Activated CD4-positive, alpha-beta memory T cell treated with anti-CD3 and anti-CD28 coated beads for 36 hours (primary cell): Measurements from ENCODE around the gene ALPG. TPM values are rescaled to one million over a fixed set of nuclear protein-coding genes. Genes with fewer than 3 reads are reported as not detected.
"Not testable (repeated sequence)": the region's sequence is repeated elsewhere in the genome, so short reads cannot be mapped to it uniquely, and the experiment has no call there.

ENCODE experiments used
- CTCF ChIA-PET: fragments of 350-600 bp; sonication (Branson Sonifier 250); formaldehyde crosslinking; loops from one replicate; lab custom pipeline; 2021; ENCODE audit warnings: antibody characterized with exemption, inconsistent platforms; lab: Charles Lee
- POLR2A ChIA-PET: fragments of 350-600 bp; sonication (Branson Sonifier 250); formaldehyde crosslinking; loops from one replicate; lab custom pipeline; 2021; ENCODE audit warnings: antibody characterized with exemption; lab: Charles Lee
- DNase-seq: peaks from one replicate; pipeline ENCODE4 v3.0.0-alpha.2; 2020
- H3K27ac Mint-ChIP-seq: one replicate; pipeline ENCODE4 v1.8.0; 2021; ENCODE audit warnings: mixed read lengths
- H3K27me3 Mint-ChIP-seq: one replicate; pipeline ENCODE4 v1.8.0; 2021; ENCODE audit warnings: mixed read lengths
- H3K36me3 Mint-ChIP-seq: one replicate; pipeline ENCODE4 v1.8.0; 2021; ENCODE audit warnings: mixed read lengths
- H3K4me1 Mint-ChIP-seq: one replicate; pipeline ENCODE4 v1.8.0; 2021; ENCODE audit warnings: low read depth, mixed read lengths
- H3K4me3 Mint-ChIP-seq: one replicate; pipeline ENCODE4 v1.8.0; 2021; ENCODE audit warnings: mild to moderate bottlenecking, mixed read lengths
- H3K9me3 Mint-ChIP-seq: one replicate; pipeline ENCODE4 v1.8.0; 2021; ENCODE audit warnings: mixed read lengths
- intact Hi-C: fragments of 100-400 bp; cut with micrococcal nuclease; formaldehyde crosslinking; loops from one replicate; pipeline ENCODE4 v1.15.1; 2023
- total RNA-seq, 2 experiments: library from RNA; stranded (reverse); gene quantifications; one replicate each; pipeline ENCODE4 v1.2.3, GENCODE V29; 2021

Gene ALPG
- total RNA-seq, 2 experiments from 2014 or later: not detected

DNA sequence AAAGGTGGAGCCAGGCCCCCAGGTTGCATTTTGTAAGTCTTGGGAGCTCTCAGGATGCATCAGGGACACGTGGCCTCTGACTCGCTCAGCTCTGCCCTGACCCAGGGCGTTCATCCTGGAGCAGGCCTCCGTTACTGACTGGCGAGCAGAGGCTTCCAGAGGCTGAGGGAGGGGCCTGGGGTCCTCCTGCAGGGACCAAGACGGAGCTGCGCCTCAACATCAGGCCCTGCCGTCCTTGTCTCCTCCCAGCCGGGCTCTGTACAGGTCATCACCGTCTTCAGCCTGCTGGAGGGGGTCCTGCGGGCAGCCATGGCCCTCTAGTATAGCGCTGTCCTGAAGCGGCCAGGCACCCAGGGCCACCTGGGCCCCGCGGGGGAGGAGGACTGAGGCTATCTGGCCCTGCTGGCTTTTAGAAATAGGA lies 38.3 kb upstream of the ALPG start:
- intact Hi-C loops: no loop called here
- ChIA-PET POLR2A (no interaction called here), CTCF (no interaction called here)
- Mint-ChIP-seq H3K27me3 (no peaks in the 10 kb centered on the region), H3K36me3 (no peaks in the 10 kb centered on the region), H3K27ac (no peak overlapping the region), H3K9me3 (no peaks in the 10 kb centered on the region), H3K4me1 (peaks cover 8% of the 10 kb centered on the region), H3K4me3 (no peak overlapping the region)
- DNase-seq: no peak

DNA sequence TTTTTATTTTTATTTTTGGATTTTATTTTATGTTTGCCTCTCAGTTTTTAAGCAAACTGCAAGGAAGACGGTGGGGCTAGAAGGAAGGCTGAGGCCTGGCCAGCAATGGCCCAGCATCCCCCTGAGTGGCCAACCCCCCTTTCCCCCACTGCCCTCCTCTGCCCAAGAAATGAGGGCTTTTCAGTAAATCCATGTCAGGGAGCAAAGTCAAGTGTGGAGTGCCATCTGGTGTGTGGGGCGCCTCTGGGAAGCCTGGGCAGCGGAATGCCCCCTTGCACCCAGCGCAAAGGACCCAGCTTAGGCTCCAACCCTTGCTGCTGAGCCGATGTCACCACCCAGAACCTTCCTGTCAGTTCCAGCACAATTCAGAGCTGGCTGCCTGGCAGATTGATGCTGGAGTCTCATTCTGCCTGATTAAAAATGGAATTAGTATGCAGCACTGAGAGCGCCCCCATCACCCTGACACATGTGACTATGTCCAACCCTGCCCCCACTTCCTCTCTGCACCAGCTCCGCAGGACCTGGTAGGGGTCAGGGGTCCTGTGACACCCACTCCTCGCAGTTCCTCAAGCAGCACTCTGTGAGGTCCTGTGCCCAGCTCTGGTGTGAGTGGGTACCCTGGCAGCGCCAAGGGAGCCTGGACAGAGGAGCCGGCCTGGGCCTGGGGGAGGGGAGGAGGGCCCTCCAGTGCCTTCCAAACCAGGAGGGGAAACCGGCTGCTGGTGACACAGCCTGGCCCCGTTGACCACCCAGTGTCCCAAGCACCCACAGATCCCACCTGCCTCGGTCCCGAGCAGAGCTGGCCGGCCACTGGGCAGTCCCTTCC lies 37.3 kb upstream of the ALPG start:
- intact Hi-C loops: no loop called here
- POLR2A ChIA-PET: no interaction called here
- Mint-ChIP-seq H3K27me3 (no peaks in the 10 kb centered on the region), H3K4me3 (no peak overlapping the region), H3K36me3 (no peaks in the 10 kb centered on the region), H3K9me3 (no peaks in the 10 kb centered on the region), H3K27ac (no peak overlapping the region), H3K4me1 (no peaks in the 10 kb centered on the region)
- CTCF ChIA-PET: no interaction called here
- no peak for DNase-seq

DNA sequence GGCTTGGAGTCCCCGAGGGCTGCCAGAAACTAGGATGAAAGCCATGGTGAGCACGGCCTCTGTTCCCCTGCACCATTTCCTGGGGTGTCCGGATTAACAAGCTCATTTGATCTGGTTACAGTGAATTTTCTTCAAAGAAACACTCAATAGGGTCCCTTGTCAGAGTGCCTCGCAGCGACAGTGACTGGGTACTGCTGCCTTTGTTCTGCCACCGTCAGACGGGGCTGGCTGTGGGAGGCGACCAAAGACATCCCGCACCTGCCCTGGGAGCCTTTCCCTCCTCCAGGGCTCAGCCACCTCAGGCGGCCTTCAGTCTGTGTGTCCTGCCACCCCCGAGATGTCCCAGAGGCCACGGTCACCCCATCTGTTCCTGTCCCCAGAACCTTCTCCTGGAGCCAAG lies 36.6 kb upstream of the ALPG start:
- DNase-seq, intact Hi-C loops, H3K4me1 Mint-ChIP-seq, H3K36me3 Mint-ChIP-seq, H3K27me3 Mint-ChIP-seq, POLR2A ChIA-PET, H3K4me3 Mint-ChIP-seq, CTCF ChIA-PET, H3K9me3 Mint-ChIP-seq, H3K27ac Mint-ChIP-seq: not testable (repeated sequence)

DNA sequence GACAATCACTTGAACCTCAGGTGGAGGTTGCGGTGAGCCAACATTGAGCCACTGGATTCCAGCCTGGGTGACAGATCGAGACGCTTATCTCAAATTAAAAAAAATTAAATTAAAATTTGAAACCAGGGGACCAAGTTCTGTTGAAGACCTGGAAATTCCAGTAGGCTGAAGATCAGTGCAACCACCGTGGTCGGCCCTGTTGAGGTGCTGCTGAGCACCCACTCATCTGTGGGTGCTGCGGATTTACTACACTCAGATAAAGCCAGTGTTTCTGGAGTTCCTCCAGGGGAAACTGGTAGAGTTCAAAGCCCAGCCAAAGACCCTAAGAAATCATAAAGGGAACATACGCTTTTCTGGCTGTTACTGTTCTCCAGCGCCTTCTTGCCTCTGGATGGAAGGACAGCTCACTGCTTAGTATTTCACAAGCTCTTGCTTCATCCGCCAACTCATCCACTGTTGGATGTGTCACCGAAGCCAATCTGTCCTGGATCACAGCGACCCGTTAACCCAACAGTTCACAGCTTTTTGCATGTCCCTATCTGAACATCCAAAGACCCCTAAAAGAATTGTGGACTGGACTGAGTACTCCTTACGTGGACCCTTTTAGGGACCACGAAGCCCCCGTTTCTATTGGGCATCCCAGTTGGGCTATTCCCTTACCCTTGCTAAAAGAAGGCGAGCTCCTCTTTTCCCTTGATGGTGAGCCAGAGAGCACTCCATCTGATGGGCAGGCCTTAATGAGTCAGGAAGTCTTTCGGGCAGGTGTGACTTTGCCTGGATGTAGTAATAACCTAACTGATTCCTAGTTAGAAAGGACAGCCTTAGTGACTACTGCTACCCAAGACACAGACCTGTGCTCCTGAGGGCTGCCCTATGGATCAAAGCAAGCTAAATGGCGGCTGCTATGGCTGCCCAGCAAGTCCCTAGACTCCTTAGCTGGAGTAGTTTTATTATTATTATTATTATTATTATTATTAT lies 34.1 kb upstream of the ALPG start:
- Mint-ChIP-seq H3K36me3 (no peaks in the 10 kb centered on the region), H3K27me3 (no peaks in the 10 kb centered on the region), H3K9me3 (no peaks in the 10 kb centered on the region), H3K27ac (no peak overlapping the region), H3K4me3 (no peak overlapping the region), H3K4me1 (no peaks in the 10 kb centered on the region)
- no peak for DNase-seq
- POLR2A ChIA-PET: no interaction called here
- intact Hi-C loops: no loop called here
- CTCF ChIA-PET: interaction anchor here (1.1 kb wide), 1 partner anchor 67 kb away, joined by 3 read pairs; no protein-coding TSS in a partner anchor

DNA sequence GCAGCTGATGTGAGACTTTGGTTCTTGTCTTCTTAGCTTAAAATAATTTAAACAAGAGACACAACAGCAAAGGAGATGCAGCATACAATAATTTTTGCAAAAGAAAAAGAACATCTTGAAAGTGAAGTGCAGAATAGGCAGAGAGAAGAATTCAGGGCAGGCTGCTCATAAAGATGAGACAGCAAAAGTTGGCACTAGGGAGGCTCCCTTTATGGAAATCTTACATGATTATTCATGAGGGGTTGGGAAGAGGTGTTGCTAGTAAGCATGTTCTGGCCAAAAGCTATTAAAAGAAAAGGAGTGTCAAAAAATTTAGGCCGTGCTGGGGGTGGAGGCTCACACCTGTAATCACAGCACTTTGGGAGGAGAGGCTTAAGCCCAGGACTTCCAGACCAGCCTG lies 32.3 kb upstream of the ALPG start:
- Mint-ChIP-seq H3K27ac (no peak overlapping the region), H3K4me3 (no peak overlapping the region), H3K27me3 (peaks cover 3% of the 10 kb centered on the region), H3K9me3 (no peaks in the 10 kb centered on the region), H3K4me1 (no peaks in the 10 kb centered on the region), H3K36me3 (no peaks in the 10 kb centered on the region)
- intact Hi-C loops: no loop called here
- ChIA-PET CTCF (interaction anchor here (0.7 kb wide), 1 partner anchor 73 kb away, joined by 4 read pairs; no protein-coding TSS in a partner anchor), POLR2A (no interaction called here)
- DNase-seq: no peak

DNA sequence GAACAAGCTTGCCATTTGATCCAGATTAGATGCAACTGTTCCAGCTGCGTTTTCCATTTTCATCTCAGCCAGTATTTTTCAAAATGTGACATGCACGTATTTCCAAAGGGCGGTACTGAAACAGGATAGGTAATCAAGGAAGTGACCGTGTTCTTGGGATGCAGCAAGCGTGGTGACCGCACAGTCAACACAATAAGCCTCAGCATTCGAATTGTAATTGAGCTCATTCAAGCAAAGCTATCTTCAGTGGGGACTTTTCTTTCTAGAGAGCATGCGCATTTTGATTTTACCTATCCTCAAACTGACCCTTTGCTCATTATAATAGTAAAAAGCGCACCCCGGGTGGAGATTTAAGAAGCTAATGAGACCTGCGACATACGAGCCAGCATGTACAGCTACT lies 31.5 kb upstream of the ALPG start:
- DNase-seq: no peak
- intact Hi-C loops: no loop called here
- H3K9me3 Mint-ChIP-seq: no peaks in the 10 kb centered on the region
- CTCF ChIA-PET: no interaction called here
- POLR2A ChIA-PET: no interaction called here
- no peaks in the 10 kb centered on the region for H3K36me3 Mint-ChIP-seq
- no peaks in the 10 kb centered on the region for H3K4me1 Mint-ChIP-seq
- H3K27ac Mint-ChIP-seq: no peak overlapping the region
- H3K4me3 Mint-ChIP-seq: no peak overlapping the region
- H3K27me3 Mint-ChIP-seq: peaks cover 3% of the 10 kb centered on the region

DNA sequence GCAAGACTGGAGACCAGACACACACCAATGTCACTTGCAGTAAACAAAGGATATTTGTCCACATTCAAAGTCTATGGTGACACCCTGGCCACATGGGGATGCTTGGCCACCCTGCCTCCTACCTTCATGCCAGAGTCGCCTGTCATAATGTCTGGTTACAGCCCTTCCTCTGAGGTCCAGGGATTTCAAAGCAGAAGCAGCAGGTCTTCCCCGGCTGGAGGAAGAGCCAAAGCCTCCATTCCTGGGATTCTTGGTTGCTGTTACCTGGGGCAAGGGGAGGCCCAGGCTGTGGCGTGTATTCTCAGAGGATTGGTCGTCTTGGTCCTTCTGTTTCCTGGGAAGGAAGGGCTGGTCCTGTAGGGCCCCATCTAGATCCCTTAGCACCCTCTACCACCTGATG lies 30.4 kb upstream of the ALPG start:
- Mint-ChIP-seq H3K9me3 (no peaks in the 10 kb centered on the region), H3K36me3 (no peaks in the 10 kb centered on the region), H3K27me3 (peaks cover 3% of the 10 kb centered on the region), H3K27ac (no peak overlapping the region), H3K4me3 (no peak overlapping the region), H3K4me1 (no peaks in the 10 kb centered on the region)
- intact Hi-C loops: no loop called here
- no peak for DNase-seq
- ChIA-PET POLR2A (no interaction called here), CTCF (no interaction called here)

DNA sequence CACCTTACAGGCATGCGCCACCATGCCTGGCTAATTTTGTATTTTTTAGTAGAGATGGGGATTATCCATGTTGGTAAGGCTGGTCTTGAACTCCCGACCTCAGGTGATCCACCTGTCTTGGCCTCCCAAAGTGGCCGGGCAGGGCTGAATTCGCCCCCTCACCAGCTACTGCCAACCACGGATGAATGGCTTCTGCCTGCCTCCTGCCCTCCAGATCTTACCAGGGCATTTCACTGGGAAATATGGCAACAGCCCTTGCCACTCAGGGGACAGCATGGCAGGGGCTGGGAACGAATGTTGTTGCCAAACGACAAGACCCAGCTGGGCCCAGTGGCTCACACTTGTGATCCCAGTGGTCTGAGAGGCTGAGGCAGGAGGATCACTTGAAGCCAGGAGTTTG lies 29.9 kb upstream of the ALPG start:
- Mint-ChIP-seq H3K4me1 (no peaks in the 10 kb centered on the region), H3K4me3 (no peak overlapping the region), H3K27ac (no peak overlapping the region), H3K9me3 (no peaks in the 10 kb centered on the region), H3K36me3 (no peaks in the 10 kb centered on the region), H3K27me3 (peaks cover 3% of the 10 kb centered on the region)
- POLR2A ChIA-PET: no interaction called here
- intact Hi-C loops: no loop called here
- CTCF ChIA-PET: no interaction called here
- no peak for DNase-seq

DNA sequence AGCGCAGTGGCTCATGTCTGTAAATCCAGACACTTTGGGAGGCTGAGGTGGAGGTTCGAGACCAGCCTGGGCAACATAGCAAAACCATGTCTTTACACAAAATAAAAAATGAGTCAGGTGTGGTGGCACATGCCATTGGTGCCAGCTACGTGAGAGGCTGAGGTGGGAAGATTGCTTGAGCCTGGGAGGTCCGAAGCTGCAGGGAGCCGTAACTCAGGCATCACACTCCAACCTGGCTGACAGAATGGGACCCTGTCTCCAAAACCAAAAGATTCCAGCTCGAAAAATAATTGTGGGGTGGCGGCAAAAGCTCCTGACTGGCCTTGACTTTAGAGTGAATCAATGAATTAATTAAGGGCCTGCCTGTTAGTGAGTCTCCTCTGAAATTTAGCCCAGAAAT lies 29.3 kb upstream of the ALPG start:
- Mint-ChIP-seq H3K27me3 (peaks cover 5% of the 10 kb centered on the region), H3K4me3 (no peak overlapping the region), H3K27ac (no peak overlapping the region), H3K9me3 (no peaks in the 10 kb centered on the region), H3K4me1 (no peaks in the 10 kb centered on the region), H3K36me3 (no peaks in the 10 kb centered on the region)
- POLR2A ChIA-PET: no interaction called here
- CTCF ChIA-PET: no interaction called here
- intact Hi-C loops: no loop called here
- DNase-seq: no peak

DNA sequence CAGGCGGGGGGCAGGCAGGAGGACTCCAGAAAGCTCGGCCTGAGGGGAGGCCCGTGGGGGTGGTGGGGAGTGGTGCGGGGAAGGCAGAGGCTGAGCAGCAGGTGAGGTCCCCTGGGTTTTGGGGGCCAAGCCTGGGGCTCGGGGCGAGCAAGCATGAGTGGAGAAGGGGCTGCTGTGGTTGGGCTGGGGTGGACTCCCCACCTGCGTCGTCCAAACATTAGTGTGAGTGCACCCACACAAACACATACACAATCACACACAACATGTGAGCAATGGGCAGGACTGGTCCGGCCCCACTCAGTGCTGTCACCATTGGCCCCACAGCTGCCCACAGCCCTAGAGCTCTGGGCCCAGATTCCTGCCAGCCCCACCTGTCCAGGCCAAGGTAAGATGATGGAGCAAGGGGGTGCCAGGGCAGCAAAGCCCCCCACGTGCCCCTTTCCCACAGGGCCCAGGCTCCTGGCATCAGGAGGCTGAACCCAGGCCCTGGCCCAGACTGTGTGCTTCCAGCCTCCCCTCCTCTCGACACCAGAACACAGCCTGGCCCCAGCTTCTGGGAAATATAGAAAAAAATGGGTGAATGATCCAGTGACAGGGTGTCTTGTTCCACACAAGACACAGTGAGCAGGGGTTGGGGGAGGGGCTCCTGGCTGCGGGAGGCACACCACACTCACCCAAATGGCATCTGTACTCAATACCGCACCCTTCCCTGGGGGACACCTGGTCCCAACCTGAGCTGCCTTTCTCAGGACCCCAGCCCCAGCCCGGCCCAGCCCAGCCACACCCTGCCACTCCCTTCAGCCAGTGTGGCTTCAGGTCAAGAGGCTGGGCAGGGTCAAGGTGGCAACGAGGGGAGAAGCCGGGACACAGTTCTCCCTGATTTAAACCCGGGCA lies 28.6 kb upstream of the ALPG start:
- Mint-ChIP-seq H3K27ac (no peak overlapping the region), H3K9me3 (no peaks in the 10 kb centered on the region), H3K4me3 (no peak overlapping the region), H3K4me1 (no peaks in the 10 kb centered on the region), H3K36me3 (no peaks in the 10 kb centered on the region), H3K27me3 (peaks cover 9% of the 10 kb centered on the region)
- ChIA-PET POLR2A (no interaction called here), CTCF (no interaction called here)
- intact Hi-C loops: no loop called here
- DNase-seq: no peak

DNA sequence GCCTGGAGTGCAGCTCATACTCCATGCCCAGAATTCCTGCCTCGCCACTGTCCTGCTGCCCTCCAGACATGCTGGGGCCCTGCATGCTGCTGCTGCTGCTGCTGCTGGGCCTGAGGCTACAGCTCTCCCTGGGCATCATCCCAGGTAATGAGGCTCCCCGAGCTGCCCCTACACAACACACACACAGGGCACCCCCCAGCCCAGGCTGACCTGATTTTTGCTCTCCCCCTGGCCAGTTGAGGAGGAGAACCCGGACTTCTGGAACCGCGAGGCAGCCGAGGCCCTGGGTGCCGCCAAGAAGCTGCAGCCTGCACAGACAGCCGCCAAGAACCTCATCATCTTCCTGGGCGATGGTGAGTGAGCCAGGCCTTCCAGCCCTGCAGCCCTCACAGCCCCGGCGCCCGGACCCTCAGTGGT lies 27.9 kb upstream of the ALPG start, which contains the start of gene ALPP:
ALPP (plus strand) TSS at position 17 of the 417 bp plus-strand sequence; CDS start at position 69, 52 bp downstream.
- DNase-seq, H3K4me3 Mint-ChIP-seq, H3K9me3 Mint-ChIP-seq, intact Hi-C loops, H3K4me1 Mint-ChIP-seq, CTCF ChIA-PET, H3K27ac Mint-ChIP-seq, H3K36me3 Mint-ChIP-seq, POLR2A ChIA-PET: not testable (repeated sequence)
- peaks cover 11% of the 10 kb centered on the region for H3K27me3 Mint-ChIP-seq
